CD4-positive, alpha-beta T cell (primary cell): ENCODE data around the gene ADGRL2. TPM values are rescaled to one million over a fixed set of nuclear protein-coding genes. Genes with fewer than 3 reads are reported as not detected.

Experiments used
- ATAC-seq: fragments of 200-7000 bp; cut with Tn5 transposase; one replicate; pipeline ENCODE4 v1.10.0; 2022; ENCODE audit warnings: mild to moderate bottlenecking; ENCODE audit not compliant: poor library complexity
- CTCF ChIA-PET: fragments of 350-600 bp; sonication (Branson Sonifier 250); formaldehyde crosslinking; loops from one replicate; lab custom pipeline; 2021; ENCODE audit warnings: antibody characterized with exemption, inconsistent platforms; lab: Charles Lee
- POLR2A ChIA-PET: fragments of 350-600 bp; sonication (Branson Sonifier 250); formaldehyde crosslinking; loops from one replicate; lab custom pipeline; 2021; ENCODE audit warnings: antibody characterized with exemption, inconsistent platforms; lab: Charles Lee
- DNase-seq, 14 experiments: peaks; one replicate each; pipeline ENCODE4 v3.0.0-alpha.2; 2013 to 2020; ENCODE audit warnings: mixed read lengths in 2 of 14
- H3K27ac ChIP-seq, 2 donors: one replicate each; pipeline versions ENCODE4 v1.5.1 to v1.7.0; 2013; ENCODE audit warnings: low read length in 2 of 2, low read depth in 1 of 2, mild to moderate bottlenecking in 1 of 2
- H3K27me3 ChIP-seq, 2 experiments: 1 replicate in 1 of 2; 2 replicates in 1 of 2; pipeline versions ENCODE4 v1.6.1 to v1.7.0; 2013; ENCODE audit warnings: low read length in 2 of 2, control low read depth in 1 of 2, mild to moderate bottlenecking in 1 of 2, moderate library complexity in 1 of 2; ENCODE audit not compliant: insufficient read depth in 2 of 2, control insufficient read depth in 1 of 2
- H3K36me3 ChIP-seq: one replicate; pipeline ENCODE4 v1.6.1; 2013; ENCODE audit warnings: low read length, control low read depth; ENCODE audit not compliant: insufficient read depth
- H3K4me1 ChIP-seq: one replicate; pipeline ENCODE4 v1.6.1; 2013; ENCODE audit warnings: low read length, control low read depth; ENCODE audit not compliant: insufficient read depth
- H3K4me3 ChIP-seq: one replicate; pipeline ENCODE4 v1.5.1; 2013; ENCODE audit warnings: mild to moderate bottlenecking, low read length, moderate library complexity
- H3K9me3 ChIP-seq, 2 experiments: 1 replicate in 1 of 2; 2 replicates in 1 of 2; pipeline versions ENCODE4 v1.6.1 to v1.7.0; 2013; ENCODE audit warnings: low read length in 2 of 2, mild to moderate bottlenecking in 2 of 2, control low read depth in 1 of 2, moderate library complexity in 1 of 2; ENCODE audit not compliant: control insufficient read depth in 1 of 2, insufficient read depth in 1 of 2
- H3K27ac Mint-ChIP-seq: one replicate; pipeline ENCODE4 v1.8.0; 2020; ENCODE audit warnings: mixed read lengths
- H3K27me3 Mint-ChIP-seq: one replicate; pipeline ENCODE4 v1.8.0; 2021; ENCODE audit warnings: mixed read lengths
- H3K36me3 Mint-ChIP-seq: one replicate; pipeline ENCODE4 v1.8.0; 2021; ENCODE audit warnings: low read depth, mixed read lengths
- H3K4me1 Mint-ChIP-seq: one replicate; pipeline ENCODE4 v1.8.0; 2021; ENCODE audit warnings: low read depth, mixed read lengths
- H3K4me3 Mint-ChIP-seq: one replicate; pipeline ENCODE4 v1.8.0; 2020; ENCODE audit warnings: mild to moderate bottlenecking, mixed read lengths
- H3K9me3 Mint-ChIP-seq: one replicate; pipeline ENCODE4 v1.8.0; 2020; ENCODE audit warnings: mixed read lengths
- intact Hi-C, 2 experiments: fragments of 100-400 bp; cut with DNase I in 1 of 2; cut with micrococcal nuclease in 1 of 2; formaldehyde crosslinking; loops; one replicate each; pipeline versions ENCODE4 v1.15.1 to v1.9.0; 2023 to 2025; cut with DNase I, micrococcal nuclease
- total RNA-seq, 174 experiments: library from RNA in 2 of 174; stranded (reverse) in 2 of 174; gene quantifications; one replicate each; pipeline ENCODE4 v1.2.3 and lab custom pipeline; 2021 to 2026
- TF ChIP-seq, protein P1 (sequence below): fragments of 200-600 bp; IDR thresholded peaks from one replicate; pipeline ENCODE4 v1.8.0; 2022; ENCODE audit warnings: antibody characterized with exemption, mild to moderate bottlenecking

The ADGRL2 gene
- total RNA-seq, 2 experiments from 2014 or later: not detected

DNA sequence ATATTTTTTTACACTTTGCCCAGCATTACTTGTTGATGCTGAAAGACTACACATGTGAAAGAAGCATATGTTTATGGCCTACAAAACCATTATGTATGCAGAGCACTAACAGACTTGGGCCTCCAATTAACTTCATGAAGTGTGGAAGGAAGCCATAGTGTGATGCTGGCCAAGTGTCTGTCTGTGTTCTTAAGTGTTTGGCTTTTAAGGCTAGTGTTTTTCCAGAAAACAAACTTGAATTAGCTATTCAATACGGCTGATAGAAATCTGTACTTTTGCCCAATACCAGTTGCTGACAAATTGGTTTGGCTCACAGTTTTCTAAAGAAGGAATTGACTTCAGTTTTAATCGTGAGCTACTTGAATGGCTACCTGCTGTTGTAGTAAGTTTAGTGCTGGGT is 136.1 kb downstream of the ADGRL2 start:
- no peak overlapping the region for H3K4me3 ChIP-seq
- no peak overlapping the region for H3K27ac ChIP-seq
- H3K27me3 ChIP-seq: no peaks in the 10 kb centered on the region
- Mint-ChIP-seq H3K27ac (no peak overlapping the region), H3K4me1 (no peaks in the 10 kb centered on the region), H3K36me3 (no peaks in the 10 kb centered on the region), H3K9me3 (no peaks in the 10 kb centered on the region), H3K27me3 (no peaks in the 10 kb centered on the region), H3K4me3 (no peak overlapping the region)
- ATAC-seq: no peak
- no peak for DNase-seq
- TF ChIP-seq, protein P1, sequence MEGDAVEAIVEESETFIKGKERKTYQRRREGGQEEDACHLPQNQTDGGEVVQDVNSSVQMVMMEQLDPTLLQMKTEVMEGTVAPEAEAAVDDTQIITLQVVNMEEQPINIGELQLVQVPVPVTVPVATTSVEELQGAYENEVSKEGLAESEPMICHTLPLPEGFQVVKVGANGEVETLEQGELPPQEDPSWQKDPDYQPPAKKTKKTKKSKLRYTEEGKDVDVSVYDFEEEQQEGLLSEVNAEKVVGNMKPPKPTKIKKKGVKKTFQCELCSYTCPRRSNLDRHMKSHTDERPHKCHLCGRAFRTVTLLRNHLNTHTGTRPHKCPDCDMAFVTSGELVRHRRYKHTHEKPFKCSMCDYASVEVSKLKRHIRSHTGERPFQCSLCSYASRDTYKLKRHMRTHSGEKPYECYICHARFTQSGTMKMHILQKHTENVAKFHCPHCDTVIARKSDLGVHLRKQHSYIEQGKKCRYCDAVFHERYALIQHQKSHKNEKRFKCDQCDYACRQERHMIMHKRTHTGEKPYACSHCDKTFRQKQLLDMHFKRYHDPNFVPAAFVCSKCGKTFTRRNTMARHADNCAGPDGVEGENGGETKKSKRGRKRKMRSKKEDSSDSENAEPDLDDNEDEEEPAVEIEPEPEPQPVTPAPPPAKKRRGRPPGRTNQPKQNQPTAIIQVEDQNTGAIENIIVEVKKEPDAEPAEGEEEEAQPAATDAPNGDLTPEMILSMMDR: no peak
- no peaks in the 10 kb centered on the region for H3K4me1 ChIP-seq
- POLR2A ChIA-PET: no interaction called here
- no peaks in the 10 kb centered on the region for H3K36me3 ChIP-seq
- no peaks in the 10 kb centered on the region for H3K9me3 ChIP-seq
- CTCF ChIA-PET: no interaction called here
- intact Hi-C loops: no loop called here

DNA sequence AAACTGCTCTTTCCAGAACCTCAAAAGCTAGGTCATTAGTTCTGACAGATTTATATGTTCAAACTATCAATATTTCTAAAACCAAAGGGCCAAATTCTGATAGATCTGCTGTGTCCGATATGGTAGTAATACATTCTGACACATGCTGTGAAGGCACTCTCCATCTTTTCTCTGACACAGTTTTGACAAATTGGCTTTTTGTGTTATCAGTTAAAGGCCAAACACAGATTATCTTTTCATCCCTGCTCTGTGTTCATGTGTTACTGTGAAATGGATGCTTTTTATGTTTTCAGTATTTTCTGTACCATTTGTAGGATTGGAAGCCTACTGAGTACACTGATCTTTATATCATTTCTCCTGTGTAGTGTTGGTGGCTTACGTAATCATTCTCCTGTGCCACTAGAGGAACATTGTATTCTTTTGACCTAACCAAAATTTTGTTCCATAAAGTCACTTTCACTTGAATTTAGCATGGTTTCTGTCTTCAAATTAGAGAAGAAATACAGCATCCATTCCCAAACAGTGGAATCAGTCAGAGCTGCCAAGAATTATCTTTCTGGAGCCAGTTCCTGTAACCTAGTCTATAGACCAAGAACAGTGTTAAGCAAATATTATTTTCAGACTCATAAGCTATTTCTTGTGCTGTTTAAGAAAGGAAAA is 137.2 kb downstream of the ADGRL2 start:
- H3K9me3 ChIP-seq: no peaks in the 10 kb centered on the region
- H3K36me3 Mint-ChIP-seq: no peaks in the 10 kb centered on the region
- no peaks in the 10 kb centered on the region for H3K4me1 ChIP-seq
- DNase-seq (no peak), ATAC-seq (no peak)
- no peaks in the 10 kb centered on the region for H3K36me3 ChIP-seq
- TF ChIP-seq, protein P1: no peak
- intact Hi-C loops: no loop called here
- H3K27ac Mint-ChIP-seq: no peak overlapping the region
- no peak overlapping the region for H3K4me3 Mint-ChIP-seq
- POLR2A ChIA-PET: no interaction called here
- H3K4me1 Mint-ChIP-seq: no peaks in the 10 kb centered on the region
- H3K27ac ChIP-seq: no peak overlapping the region
- CTCF ChIA-PET: no interaction called here
- H3K27me3 ChIP-seq: no peaks in the 10 kb centered on the region
- no peak overlapping the region for H3K4me3 ChIP-seq
- no peaks in the 10 kb centered on the region for H3K9me3 Mint-ChIP-seq
- no peaks in the 10 kb centered on the region for H3K27me3 Mint-ChIP-seq

DNA sequence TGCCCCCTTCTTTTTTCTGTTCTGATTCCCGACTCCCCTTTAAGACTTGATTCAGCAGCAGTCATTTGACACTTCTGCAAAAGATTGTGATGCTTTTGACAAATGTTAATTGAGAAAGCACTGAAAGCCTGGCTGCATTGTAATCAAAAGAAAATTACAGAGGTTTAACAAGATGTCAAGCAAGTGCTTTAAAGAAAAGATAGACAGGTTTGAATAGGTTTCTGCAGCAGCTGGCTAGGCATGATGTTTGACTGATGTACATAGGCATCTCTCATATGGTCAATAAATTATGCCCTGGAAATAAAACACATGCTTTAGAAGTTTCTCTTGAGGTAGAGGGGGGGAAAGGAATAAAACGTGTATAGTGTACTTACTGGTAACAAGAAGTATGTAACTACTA is 147.8 kb downstream of the ADGRL2 start:
- Mint-ChIP-seq H3K36me3 (no peaks in the 10 kb centered on the region), H3K27me3 (no peaks in the 10 kb centered on the region), H3K4me3 (no peak overlapping the region), H3K9me3 (no peaks in the 10 kb centered on the region), H3K4me1 (no peaks in the 10 kb centered on the region), H3K27ac (no peak overlapping the region)
- ChIA-PET POLR2A (no interaction called here), CTCF (no interaction called here)
- intact Hi-C loops: no loop called here
- no peak overlapping the region for H3K27ac ChIP-seq
- H3K4me3 ChIP-seq: no peak overlapping the region
- no peaks in the 10 kb centered on the region for H3K27me3 ChIP-seq
- H3K9me3 ChIP-seq: no peaks in the 10 kb centered on the region
- no peak for ATAC-seq
- H3K36me3 ChIP-seq: no peaks in the 10 kb centered on the region
- TF ChIP-seq, protein P1: no peak
- DNase-seq: no peak
- no peaks in the 10 kb centered on the region for H3K4me1 ChIP-seq
